ENCODE results near the gene MCOLN2. TPM values are rescaled to one million over a fixed set of nuclear protein-coding genes. Genes with fewer than 3 reads are reported as not detected.
"Not testable (repeated sequence)": the region's sequence is repeated elsewhere in the genome, so short reads cannot be mapped to it uniquely, and the experiment has no call there.

The MCOLN2 gene
- total RNA-seq, result 41.5 and 42.7 TPM in 2 replicates

- intact Hi-C loops (cut with micrococcal nuclease), result loop anchor here (1.0 to 5.0 kb wide), 8 partner anchors 25 to 490 kb away; partner anchors contain the start of genes GNG5, MCOLN3, SPATA1 and SSX2IP
These were observed at the start of gene MCOLN2 for GRCh38 chr1:84996846-84997666. Gene MCOLN2, minus strand, starts transcription at chr1:84997113. Its CDS starts 241 bp downstream, at chr1:84996872.

GRCh38 chr1:85042413-85042812 lies 45.5 kb upstream of the MCOLN2 start:
- intact Hi-C loops (cut with micrococcal nuclease), result no loop called here

GRCh38 chr1:85041793-85042192 lies 44.9 kb upstream of the MCOLN2 start:
- intact Hi-C loops (cut with micrococcal nuclease), result no loop called here

- intact Hi-C loops (cut with micrococcal nuclease), result no loop called here
These were observed 36.3 kb upstream of the MCOLN2 start for GRCh38 chr1:85033221-85033620.

- intact Hi-C loops (cut with micrococcal nuclease), result no loop called here
These were observed 33.6 kb upstream of the MCOLN2 start for GRCh38 chr1:85030536-85030935.

GRCh38 chr1:85028151-85028550 lies 31.2 kb upstream of the MCOLN2 start:
- intact Hi-C loops (cut with micrococcal nuclease), result loop anchor here (5.0 to 10.0 kb wide), 2 partner anchors 214 to 243 kb away; no protein-coding TSS in a partner anchor

- intact Hi-C loops (cut with micrococcal nuclease), result loop anchor here (1.0 to 10.0 kb wide), 4 partner anchors 30 to 243 kb away; partner anchors contain the start of gene MCOLN2
These were observed 30.5 kb upstream of the MCOLN2 start for GRCh38 chr1:85027242-85027983.

- intact Hi-C loops (cut with micrococcal nuclease), result loop anchor here (5.0 to 10.0 kb wide), 2 partner anchors 216 to 241 kb away; no protein-coding TSS in a partner anchor
These were observed 29.0 kb upstream of the MCOLN2 start for GRCh38 chr1:85025940-85026339.

- intact Hi-C loops (cut with micrococcal nuclease), result loop anchor here (5.0 to 10.0 kb wide), 2 partner anchors 218 to 240 kb away; no protein-coding TSS in a partner anchor
These were observed 27.8 kb upstream of the MCOLN2 start for GRCh38 chr1:85024736-85025135.

- intact Hi-C loops (cut with micrococcal nuclease), result loop anchor here (10.0 kb wide), 1 partner anchor 238 kb away; no protein-coding TSS in a partner anchor
These were observed 25.8 kb upstream of the MCOLN2 start for GRCh38 chr1:85022700-85023099.

- intact Hi-C loops (cut with micrococcal nuclease), result loop anchor here (10.0 kb wide), 1 partner anchor 235 kb away; no protein-coding TSS in a partner anchor
These were observed 23.1 kb upstream of the MCOLN2 start for GRCh38 chr1:85019994-85020393.

GRCh38 chr1:85015826-85016225 lies 18.9 kb upstream of the MCOLN2 start:
- intact Hi-C loops (cut with micrococcal nuclease), result no loop called here

- intact Hi-C loops (cut with micrococcal nuclease), result not testable (repeated sequence)
These were observed 8.7 kb upstream of the MCOLN2 start for GRCh38 chr1:85005641-85006040.

- intact Hi-C loops (cut with micrococcal nuclease), result no loop called here
These were observed 4.8 kb upstream of the MCOLN2 start for GRCh38 chr1:85001742-85002141.

- intact Hi-C loops (cut with micrococcal nuclease), result loop anchor here (5.0 kb wide), 2 partner anchors 64 to 491 kb away; partner anchors contain the start of genes GNG5 and SPATA1
These were observed 1.8 kb upstream of the MCOLN2 start for GRCh38 chr1:84998642-84999280.

GRCh38 chr1:84997667-84998600 lies 1.0 kb upstream of the MCOLN2 start:
- intact Hi-C loops (cut with micrococcal nuclease), result loop anchor here (1.0 to 5.0 kb wide), 6 partner anchors 29 to 491 kb away; partner anchors contain the start of genes GNG5, MCOLN3, SPATA1 and SSX2IP

- intact Hi-C loops (cut with micrococcal nuclease), result loop anchor here (1.0 to 5.0 kb wide), 7 partner anchors 23 to 488 kb away; partner anchors contain the start of genes GNG5, MCOLN3, SPATA1 and SSX2IP
These were observed 1.2 kb downstream of the MCOLN2 start for GRCh38 chr1:84995484-84996334.

GRCh38 chr1:84991097-84991920 lies 5.6 kb downstream of the MCOLN2 start:
- intact Hi-C loops (cut with micrococcal nuclease), result no loop called here

Data from T-helper 2 cell treated with Interferon-gamma antibody and Interleukin-4, amounts not matched to agents 100 ng/mL and 5 ng/mL, for 36 hours (primary cell).